Breast epithelium (tissue), 4 donors: Measurements from ENCODE around the gene TCF4. TPM values are rescaled to one million over a fixed set of nuclear protein-coding genes. Genes with fewer than 3 reads are reported as not detected.

Source experiments
- DNase-seq, 2 donors: peaks; one replicate each; pipeline ENCODE4 v3.0.0-alpha.2; 2019; ENCODE audit warnings: low spot score in 2 of 2
- H3K27ac ChIP-seq, 2 donors: fragments of 200-600 bp; sonication (generic) in 1 of 2; one replicate each; pipeline ENCODE4 v1.5.1; 2016 to 2019; ENCODE audit warnings: mild to moderate bottlenecking in 1 of 2
- H3K27me3 ChIP-seq, 2 donors: fragments of 200-600 bp; sonication (generic) in 1 of 2; one replicate each; pipeline versions ENCODE4 v1.5.1 to v1.6.0; 2017 to 2019; ENCODE audit warnings: control low read depth in 1 of 2, mild to moderate bottlenecking in 1 of 2
- H3K36me3 ChIP-seq: fragments of 200-600 bp; one replicate; pipeline ENCODE4 v1.5.1; 2019
- H3K4me1 ChIP-seq, 2 donors: fragments of 200-600 bp; sonication (generic); one replicate each; pipeline ENCODE4 v1.5.1; 2016 to 2019; ENCODE audit warnings: control low read depth in 1 of 2
- H3K4me3 ChIP-seq, 3 donors: fragments of 200-600 bp; sonication (generic); 1 replicate in 2 of 3; 2 replicates in 1 of 3; pipeline ENCODE4 v1.5.1; 2016 to 2019; ENCODE audit warnings: mild to moderate bottlenecking in 3 of 3, moderate library complexity in 2 of 3
- H3K9me3 ChIP-seq, 2 donors: fragments of 200-600 bp; sonication (generic) in 1 of 2; one replicate each; pipeline ENCODE4 v1.5.1; 2016 to 2019; ENCODE audit warnings: control low read depth in 1 of 2
- CTCF ChIP-seq, 3 donors: fragments of 450-650 bp; IDR thresholded peaks; one replicate each; pipeline ENCODE4 v1.5.1; 2016 to 2017; ENCODE audit warnings: antibody characterized with exemption in 3 of 3, mild to moderate bottlenecking in 3 of 3, moderate library complexity in 3 of 3
- POLR2A ChIP-seq: fragments of 450-650 bp; IDR thresholded peaks from one replicate; pipeline ENCODE4 v1.6.1; 2016; ENCODE audit warnings: antibody characterized with exemption, mild to moderate bottlenecking, moderate library complexity
- POLR2AphosphoS5 ChIP-seq, 3 donors: sonication (generic); formaldehyde crosslinking; IDR thresholded peaks; one replicate each; pipeline ENCODE4 v1.6.1; 2017; ENCODE audit warnings: antibody characterized with exemption in 3 of 3
- intact Hi-C: fragments of 100-400 bp; cut with DNase I; formaldehyde crosslinking; loops from one replicate; pipeline ENCODE4 v1.15.1; 2023; ENCODE audit warnings: low total_unique reads
- total RNA-seq, 3 donors: library from RNA; depleted of rRNA; stranded (reverse); fragments of >200 nt; gene quantifications; one replicate each; pipeline ENCODE4 v1.1.0, GENCODE V29; 2016

Gene TCF4
- total RNA-seq, 3 donors from 2014 or later = 79.6 to 133 (median 114) TPM

DNA sequence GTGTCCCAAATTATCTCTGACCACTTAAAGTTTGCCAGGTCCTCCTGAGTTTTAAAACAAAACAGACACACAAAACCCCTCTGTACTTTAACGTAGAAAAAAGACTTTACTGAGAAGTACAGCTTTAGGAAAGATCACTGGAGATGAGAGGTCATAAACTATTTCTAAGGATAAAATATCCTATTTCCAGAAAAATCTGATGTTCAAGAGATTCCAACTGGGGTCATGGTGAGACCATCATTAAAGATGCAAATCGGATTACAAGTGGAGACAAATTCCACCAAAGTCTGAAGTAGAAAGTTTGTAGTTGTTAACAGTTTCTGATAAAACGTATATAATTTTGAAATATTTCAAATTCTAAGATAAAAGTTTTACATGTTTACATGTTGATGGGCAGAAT, 241.6 kb downstream of the TCF4 start:
- intact Hi-C loops = no loop called here
- no peak overlapping the region for H3K27ac ChIP-seq
- no peaks in the 10 kb centered on the region for H3K36me3 ChIP-seq
- TF ChIP-seq POLR2AphosphoS5 (IDR thresholded peaks at IDR 0.05) = no peak
- no peak for TF ChIP-seq CTCF (IDR thresholded peaks at IDR 0.05)
- TF ChIP-seq POLR2A = no peak
- no peaks in the 10 kb centered on the region for H3K4me1 ChIP-seq
- no peaks in the 10 kb centered on the region for H3K9me3 ChIP-seq
- H3K27me3 ChIP-seq = no peaks in the 10 kb centered on the region
- DNase-seq = no peak
- no peak overlapping the region for H3K4me3 ChIP-seq

- H3K9me3 ChIP-seq = no peaks in the 10 kb centered on the region
- intact Hi-C loops = no loop called here
- H3K27me3 ChIP-seq = no peaks in the 10 kb centered on the region
- no peak for DNase-seq
- H3K4me3 ChIP-seq = no peak overlapping the region
- TF ChIP-seq POLR2A = no peak
- no peak for TF ChIP-seq CTCF (IDR thresholded peaks at IDR 0.05)
- TF ChIP-seq POLR2AphosphoS5 (IDR thresholded peaks at IDR 0.05) = no peak
- H3K4me1 ChIP-seq = no peaks in the 10 kb centered on the region
- no peak overlapping the region for H3K27ac ChIP-seq
- no peaks in the 10 kb centered on the region for H3K36me3 ChIP-seq
Measured at GRCh38 chr18:55345103-55345950, 242.7 kb downstream of the TCF4 start.

DNA sequence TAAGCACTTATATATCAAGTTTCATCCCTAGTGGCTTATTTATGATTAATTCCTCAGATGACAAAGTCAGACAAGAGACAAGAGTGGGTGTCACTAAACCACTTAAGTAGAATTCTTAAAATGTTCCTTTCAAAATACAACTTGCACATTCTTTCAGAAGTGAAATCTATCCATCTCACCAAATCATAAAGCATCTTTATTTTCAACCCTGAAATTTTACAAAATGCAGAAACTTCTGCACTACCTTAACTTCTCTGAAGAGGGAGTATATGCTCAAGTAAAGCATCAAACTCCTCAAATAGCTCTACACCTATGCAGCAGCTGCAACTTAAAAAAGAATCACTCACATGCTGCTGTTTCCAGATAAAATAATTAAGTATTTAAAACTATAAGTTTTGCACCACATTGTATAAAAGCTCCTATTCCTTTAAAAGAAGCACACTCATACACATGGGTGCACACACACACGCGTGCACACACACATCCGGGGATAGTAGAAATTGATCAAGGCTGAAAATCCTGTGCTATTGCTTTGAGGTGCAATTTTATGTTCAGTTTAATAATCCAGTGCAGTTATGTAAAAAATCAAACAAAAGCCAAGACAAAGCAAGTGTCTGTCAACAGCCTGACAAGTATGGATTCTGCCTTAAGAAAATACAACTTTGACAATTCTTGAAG, 244.5 kb downstream of the TCF4 start:
- intact Hi-C loops = no loop called here
- Histone ChIP-seq H3K4me1 (no peaks in the 10 kb centered on the region), H3K27me3 (no peaks in the 10 kb centered on the region), H3K36me3 (no peaks in the 10 kb centered on the region), H3K9me3 (no peaks in the 10 kb centered on the region), H3K4me3 (no peak overlapping the region), H3K27ac (no peak overlapping the region)
- no peak for DNase-seq
- no peak for TF ChIP-seq POLR2A
- peak in 2 of 3 donors; percentile 20 to 51 for TF ChIP-seq CTCF (IDR thresholded peaks at IDR 0.05)

GRCh38 chr18:55340998-55341397, 247.0 kb downstream of the TCF4 start:
- H3K4me1 ChIP-seq = no peaks in the 10 kb centered on the region
- intact Hi-C loops = no loop called here
- H3K9me3 ChIP-seq = no peaks in the 10 kb centered on the region
- H3K4me3 ChIP-seq = no peak overlapping the region
- H3K27ac ChIP-seq = no peak overlapping the region
- DNase-seq = no peak
- H3K27me3 ChIP-seq = no peaks in the 10 kb centered on the region
- H3K36me3 ChIP-seq = no peaks in the 10 kb centered on the region
- TF ChIP-seq CTCF (IDR thresholded peaks at IDR 0.05) (no peak), POLR2A (no peak), POLR2AphosphoS5 (IDR thresholded peaks at IDR 0.05) (no peak)

DNA sequence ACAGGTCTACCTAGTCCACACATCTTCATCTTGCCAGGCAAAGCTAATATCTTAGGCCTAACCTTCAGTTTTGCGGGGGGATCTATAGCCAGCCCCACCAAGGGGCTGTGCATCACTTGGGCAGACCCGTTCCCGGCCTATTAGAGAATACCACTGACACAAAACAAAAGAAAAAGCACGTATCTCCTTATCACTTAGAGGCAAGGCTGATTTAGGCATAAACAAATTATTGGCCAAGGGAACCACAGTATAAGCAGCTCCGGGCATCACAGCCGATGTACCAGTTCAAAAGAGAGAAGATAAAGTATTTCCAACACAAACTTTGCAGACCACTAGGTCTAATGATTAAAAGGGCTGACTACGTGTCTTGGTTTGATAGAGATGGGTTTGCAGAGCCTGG, 248.0 kb downstream of the TCF4 start:
- TF ChIP-seq CTCF (IDR thresholded peaks at IDR 0.05) (no peak), POLR2A (no peak), POLR2AphosphoS5 (IDR thresholded peaks at IDR 0.05) (no peak)
- Histone ChIP-seq H3K27me3 (no peaks in the 10 kb centered on the region), H3K4me3 (no peak overlapping the region), H3K9me3 (no peaks in the 10 kb centered on the region), H3K27ac (peak overlapping the region in 1 of 2 donors; percentile 67), H3K36me3 (no peaks in the 10 kb centered on the region), H3K4me1 (no peaks in the 10 kb centered on the region)
- intact Hi-C loops = no loop called here
- DNase-seq = no peak
